ENCODE measurements around the gene SQSTM1. TPM values are rescaled to one million over a fixed set of nuclear protein-coding genes. Genes with fewer than 3 reads are reported as not detected.

Gene SQSTM1
- total RNA-seq, 1 experiment from 2014 or later = 985 TPM

GRCh38 chr5:179829732-179830435, 9.2 kb downstream of the SQSTM1 start:
- no TSS peak for BruUV-seq (replicated peaks)
- 0 out of 2 replicates have a peak overlapping the region, but pooled peaks have one; percentile 1 for H3K27ac ChIP-seq (ENCODE audit: low read length)
- no peak for DNase-seq (ENCODE audit: low read depth, low spot score)
- peaks cover 62% of the 10 kb centered on the region for H3K4me1 ChIP-seq (ENCODE audit: control insufficient read depth, insufficient read depth, low read length)
- CTCF ChIA-PET = interaction anchor here (2.0 kb wide), 1 partner anchor 28 kb away, joined by 12 read pairs; no protein-coding TSS in a partner anchor
- ATAC-seq = no peak
- no peak overlapping the region for H3K4me3 ChIP-seq (ENCODE audit: low read depth in 2 of 2, low read length in 2 of 2)
- TF ChIP-seq TCF7L2 (IDR thresholded peaks at IDR 0.05; ENCODE audit: low read depth, low read length) = no peak
- TF ChIP-seq POLR2AphosphoS5 (IDR thresholded peaks at IDR 0.05; ENCODE audit: low read depth, low read length) = peak; percentile 74
- no peak for TF ChIP-seq CTCF (IDR thresholded peaks at IDR 0.05)
- H3K27me3 ChIP-seq (ENCODE audit: control insufficient read depth, insufficient read depth, low read length) = no peaks in the 10 kb centered on the region
- H3K36me3 ChIP-seq (ENCODE audit: control insufficient read depth, insufficient read depth, low read length) = peaks cover 16% of the 10 kb centered on the region
- POLR2A ChIA-PET = interaction anchor here (0.6 to 0.7 kb wide), 2 partner anchors 35 to 1221 kb away, joined by 3 to 7 read pairs; no protein-coding TSS in a partner anchor
- H3K9me3 ChIP-seq (ENCODE audit: control insufficient read depth, insufficient read depth, low read depth, low read length) = no peaks in the 10 kb centered on the region
- intact Hi-C loops (cut with micrococcal nuclease; ENCODE audit: unreplicated experiment) = no loop called here
- in situ Hi-C loops (cut with HindIII; ENCODE audit: low pct_unique_long_range_greater_than_20kb, low sequenced_read_pairs) = no loop called here

- H3K4me1 ChIP-seq (ENCODE audit: control insufficient read depth, insufficient read depth, low read length) = peaks cover 51% of the 10 kb centered on the region
- H3K27ac ChIP-seq (ENCODE audit: low read length) = no peak overlapping the region
- H3K36me3 ChIP-seq (ENCODE audit: control insufficient read depth, insufficient read depth, low read length) = peaks cover 13% of the 10 kb centered on the region
- BruUV-seq (replicated peaks) = no TSS peak
- TF ChIP-seq REST (IDR thresholded peaks at IDR 0.05; ENCODE audit: insufficient read depth in 1 of 2, low read depth in 2 of 2, low read length in 1 of 2) (no peak), POLR2AphosphoS5 (IDR thresholded peaks at IDR 0.05; ENCODE audit: low read depth, low read length) (no peak), TCF7L2 (IDR thresholded peaks at IDR 0.05; ENCODE audit: low read depth, low read length) (no peak)
- POLR2A ChIA-PET = interaction anchor here (0.6 kb wide), 1 partner anchor 1220 kb away, joined by 7 read pairs; no protein-coding TSS in a partner anchor
- CTCF ChIA-PET = interaction anchor here (2.0 kb wide), 1 partner anchor 29 kb away, joined by 12 read pairs; no protein-coding TSS in a partner anchor
- DNase-seq (ENCODE audit: low read depth, low spot score) (no peak), ATAC-seq (no peak)
- H3K4me3 ChIP-seq (ENCODE audit: low read depth in 2 of 2, low read length in 2 of 2) = no peak overlapping the region
- H3K9me3 ChIP-seq (ENCODE audit: control insufficient read depth, insufficient read depth, low read depth, low read length) = no peaks in the 10 kb centered on the region
- H3K27me3 ChIP-seq (ENCODE audit: control insufficient read depth, insufficient read depth, low read length) = no peaks in the 10 kb centered on the region
- intact Hi-C loops (cut with micrococcal nuclease; ENCODE audit: unreplicated experiment) (no loop called here), in situ Hi-C loops (cut with HindIII; ENCODE audit: low pct_unique_long_range_greater_than_20kb, low sequenced_read_pairs) (no loop called here)
Observed at GRCh38 chr5:179830818-179831468, 10.2 kb downstream of the SQSTM1 start.

Data from Panc1 (cell line).